GM10266 (cell line): ENCODE measurements around the gene IFNG-AS1.

Experiments
- DNase-seq: peaks from one replicate; pipeline ENCODE4 v3.0.0; 2012; ENCODE audit errors: extremely low spot score
- TF ChIP-seq, protein P1 (sequence below): IDR thresholded peaks from 2 replicates; pipeline ENCODE4 v1.5.1; 2012; ENCODE audit warnings: mild to moderate bottlenecking, low read depth; ENCODE audit not compliant: control insufficient read depth, insufficient read depth; ENCODE audit errors: missing control alignments

Gene IFNG-AS1

GRCh38 chr12:67969134-67969802, 20.0 kb upstream of the IFNG-AS1 start:
- TF ChIP-seq, protein P1, sequence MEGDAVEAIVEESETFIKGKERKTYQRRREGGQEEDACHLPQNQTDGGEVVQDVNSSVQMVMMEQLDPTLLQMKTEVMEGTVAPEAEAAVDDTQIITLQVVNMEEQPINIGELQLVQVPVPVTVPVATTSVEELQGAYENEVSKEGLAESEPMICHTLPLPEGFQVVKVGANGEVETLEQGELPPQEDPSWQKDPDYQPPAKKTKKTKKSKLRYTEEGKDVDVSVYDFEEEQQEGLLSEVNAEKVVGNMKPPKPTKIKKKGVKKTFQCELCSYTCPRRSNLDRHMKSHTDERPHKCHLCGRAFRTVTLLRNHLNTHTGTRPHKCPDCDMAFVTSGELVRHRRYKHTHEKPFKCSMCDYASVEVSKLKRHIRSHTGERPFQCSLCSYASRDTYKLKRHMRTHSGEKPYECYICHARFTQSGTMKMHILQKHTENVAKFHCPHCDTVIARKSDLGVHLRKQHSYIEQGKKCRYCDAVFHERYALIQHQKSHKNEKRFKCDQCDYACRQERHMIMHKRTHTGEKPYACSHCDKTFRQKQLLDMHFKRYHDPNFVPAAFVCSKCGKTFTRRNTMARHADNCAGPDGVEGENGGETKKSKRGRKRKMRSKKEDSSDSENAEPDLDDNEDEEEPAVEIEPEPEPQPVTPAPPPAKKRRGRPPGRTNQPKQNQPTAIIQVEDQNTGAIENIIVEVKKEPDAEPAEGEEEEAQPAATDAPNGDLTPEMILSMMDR = no peak
- DNase-seq = no peak

DNA sequence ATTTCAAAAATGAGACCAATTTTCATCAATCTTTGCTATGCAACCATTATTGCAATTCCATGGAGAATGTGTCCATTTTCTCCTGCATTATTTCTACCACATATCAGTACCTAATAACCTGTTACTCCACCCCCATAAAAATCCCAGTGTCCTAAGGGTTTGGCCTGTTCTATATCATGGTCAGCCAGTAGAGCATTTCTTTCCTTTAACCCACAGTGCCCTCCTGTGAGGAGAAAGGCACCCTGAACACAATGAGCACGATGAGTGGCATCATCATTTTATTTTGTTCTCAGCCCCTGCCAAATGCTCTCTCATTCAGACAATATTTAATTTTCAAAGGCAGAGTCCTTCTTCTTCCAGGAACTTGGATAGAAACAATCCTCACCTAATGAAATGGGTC, 11.6 kb upstream of the IFNG-AS1 start:
- DNase-seq = no peak
- TF ChIP-seq, protein P1 = no peak

- TF ChIP-seq, protein P1 = no peak
- no peak for DNase-seq
Measured at GRCh38 chr12:67980391-67980790, 8.9 kb upstream of the IFNG-AS1 start.

GRCh38 chr12:67981287-67982162, 7.7 kb upstream of the IFNG-AS1 start:
- DNase-seq = no peak
- TF ChIP-seq, protein P1 = no peak

DNA sequence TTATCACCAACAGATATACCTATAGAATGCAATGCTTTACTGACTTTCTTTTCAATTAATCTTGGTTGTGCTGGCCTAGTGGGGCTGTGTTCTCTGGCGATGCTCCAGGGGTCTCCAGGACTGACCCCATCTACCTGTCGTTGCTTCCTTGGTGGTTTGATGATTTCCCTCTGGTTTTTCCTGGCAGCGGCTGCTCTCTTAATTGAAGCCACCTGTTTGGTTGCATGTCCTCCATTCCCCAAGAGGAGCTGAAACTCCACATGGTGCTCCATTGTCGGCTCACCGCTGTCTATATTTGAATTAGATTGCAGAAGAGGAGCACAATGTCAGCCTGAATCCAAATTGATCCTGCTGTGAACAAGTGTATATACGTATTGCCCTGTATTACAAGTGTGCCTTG, 7.1 kb upstream of the IFNG-AS1 start:
- TF ChIP-seq, protein P1 = no peak
- DNase-seq = no peak

- TF ChIP-seq, protein P1 = no peak
- no peak for DNase-seq
Measured at GRCh38 chr12:67986632-67987031, 2.6 kb upstream of the IFNG-AS1 start.

- TF ChIP-seq, protein P1 = no peak
- peak; percentile 32 for DNase-seq
Measured at GRCh38 chr12:67988601-67989021, 636 bp upstream of the IFNG-AS1 start.
